Glomerular visceral epithelial cell (primary cell): Measurements from ENCODE around the gene ZCCHC17.
A peak's percentile ranks its signal among the peaks of the same experiment; 100 is the strongest.
"Not testable (repeated sequence)": the region's sequence is repeated elsewhere in the genome, so short reads cannot be mapped to it uniquely, and the experiment has no call there.

Experiments
- DNase-seq: peaks from one replicate; pipeline ENCODE4 v3.0.0-alpha.2; 2016; ENCODE audit errors: extremely low spot score

The ZCCHC17 gene, protein sequence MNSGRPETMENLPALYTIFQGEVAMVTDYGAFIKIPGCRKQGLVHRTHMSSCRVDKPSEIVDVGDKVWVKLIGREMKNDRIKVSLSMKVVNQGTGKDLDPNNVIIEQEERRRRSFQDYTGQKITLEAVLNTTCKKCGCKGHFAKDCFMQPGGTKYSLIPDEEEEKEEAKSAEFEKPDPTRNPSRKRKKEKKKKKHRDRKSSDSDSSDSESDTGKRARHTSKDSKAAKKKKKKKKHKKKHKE

GRCh38 chr1:31296486-31297276 is at the start of gene ZCCHC17, which contains the start of gene SNRNP40:
ZCCHC17 (plus strand) TSS chr1:31297032; CDS start chr1:31310099, 13,067 bp downstream.
SNRNP40 (minus strand) TSS chr1:31296788; CDS start chr1:31296751, 37 bp downstream.
- DNase-seq: peak; percentile 98

- no peak for DNase-seq
Observed at GRCh38 chr1:31248276-31248675, 48.6 kb upstream of the ZCCHC17 start.

- no peak for DNase-seq
Observed at GRCh38 chr1:31249854-31250253, 47.0 kb upstream of the ZCCHC17 start.

GRCh38 chr1:31257213-31257612 is 39.6 kb upstream of the ZCCHC17 start:
- no peak for DNase-seq

GRCh38 chr1:31258581-31258980 is 38.3 kb upstream of the ZCCHC17 start:
- DNase-seq: no peak

GRCh38 chr1:31259746-31260145 is 37.1 kb upstream of the ZCCHC17 start:
- DNase-seq: no peak

GRCh38 chr1:31261916-31262315 is 34.9 kb upstream of the ZCCHC17 start:
- no peak for DNase-seq

DNA sequence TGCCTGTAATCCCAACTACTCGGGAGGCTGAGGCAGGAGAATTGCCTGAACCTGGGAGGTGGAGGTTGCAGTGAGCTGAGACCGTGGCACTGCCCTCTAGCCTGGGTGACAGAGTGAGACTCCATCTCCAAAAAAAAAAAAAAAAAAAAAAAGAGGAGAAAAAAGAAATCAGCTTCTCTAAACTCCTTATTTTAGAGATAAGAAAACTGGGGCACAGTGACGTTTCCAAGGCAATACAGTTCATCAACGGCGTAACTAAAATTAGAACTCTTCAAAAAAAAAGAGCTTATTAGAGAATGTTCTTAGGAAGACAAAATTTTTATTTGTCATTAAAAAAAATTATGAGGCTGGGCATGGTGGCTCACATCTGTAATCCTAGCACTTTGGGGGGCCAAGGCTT is 34.4 kb upstream of the ZCCHC17 start:
- DNase-seq: not testable (repeated sequence)

DNA sequence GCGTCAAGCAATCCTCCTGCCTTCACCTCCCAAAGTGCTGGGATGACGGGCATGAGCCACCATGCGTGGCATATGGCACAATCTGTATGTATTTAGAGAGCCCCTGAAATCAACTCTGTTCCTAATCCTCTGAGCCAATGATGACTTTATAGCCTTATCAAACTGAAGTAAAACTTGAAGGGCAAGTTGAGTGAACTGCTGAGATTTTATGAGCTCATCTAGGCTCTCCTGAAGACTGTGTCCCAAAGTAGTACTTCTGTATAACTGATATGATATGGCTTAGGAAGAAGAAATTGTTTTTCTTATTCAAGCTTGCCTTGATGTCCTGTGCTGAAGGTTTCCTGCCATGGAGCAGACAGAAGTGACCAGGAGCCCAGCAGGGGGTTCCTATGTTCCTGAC is 33.4 kb upstream of the ZCCHC17 start:
- DNase-seq: no peak

DNA sequence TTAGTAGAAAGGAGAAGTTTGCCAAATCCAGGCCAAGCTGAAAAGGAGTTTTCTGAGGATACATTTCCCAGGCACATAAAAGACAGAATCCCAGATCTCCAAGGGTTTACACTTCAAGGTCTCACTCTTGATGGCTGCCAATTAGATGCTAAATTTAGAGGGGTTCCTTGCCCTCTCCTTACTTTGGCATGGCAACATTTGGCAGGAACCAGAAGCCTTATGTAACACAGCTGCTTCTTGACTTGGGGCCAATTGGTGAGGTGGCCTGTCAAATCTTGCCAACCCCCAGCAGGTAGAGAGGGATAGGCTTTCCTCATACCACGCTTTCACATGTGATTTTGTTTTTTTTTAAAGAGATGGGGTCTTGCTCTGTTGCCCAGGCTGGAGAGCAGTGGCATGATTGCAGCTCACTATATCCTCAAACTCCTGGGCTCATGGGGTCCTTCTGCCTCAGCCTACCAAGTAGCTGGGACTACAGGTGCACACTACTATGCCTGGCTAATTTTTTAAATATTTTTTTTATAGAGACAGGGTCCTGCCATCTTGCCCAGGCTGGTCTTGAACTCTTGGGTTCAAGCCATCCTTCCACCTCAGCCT is 31.9 kb upstream of the ZCCHC17 start:
- no peak for DNase-seq

- DNase-seq: no peak
Observed at GRCh38 chr1:31266547-31266946, 30.3 kb upstream of the ZCCHC17 start.

DNA sequence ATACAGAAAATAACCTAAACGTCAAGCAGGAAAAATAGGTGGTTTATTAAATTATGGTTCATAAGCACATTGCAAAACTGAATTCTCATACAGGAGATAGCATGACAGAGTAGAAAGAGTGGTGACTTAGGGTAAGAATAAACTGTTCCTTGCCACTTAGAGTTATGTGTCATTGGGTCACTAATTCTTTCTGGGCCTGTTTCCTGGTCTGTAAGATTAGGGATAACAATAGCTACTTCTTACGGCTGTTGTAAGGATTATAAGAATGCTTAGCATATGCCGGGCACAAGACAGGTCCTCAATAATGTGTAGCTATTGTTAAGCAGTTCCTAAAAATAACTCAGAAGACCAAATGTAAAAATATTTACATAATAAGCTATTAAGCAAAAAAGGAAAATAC is 24.5 kb upstream of the ZCCHC17 start:
- DNase-seq: no peak

- no peak for DNase-seq
Observed at GRCh38 chr1:31273619-31274018, 23.2 kb upstream of the ZCCHC17 start.

DNA sequence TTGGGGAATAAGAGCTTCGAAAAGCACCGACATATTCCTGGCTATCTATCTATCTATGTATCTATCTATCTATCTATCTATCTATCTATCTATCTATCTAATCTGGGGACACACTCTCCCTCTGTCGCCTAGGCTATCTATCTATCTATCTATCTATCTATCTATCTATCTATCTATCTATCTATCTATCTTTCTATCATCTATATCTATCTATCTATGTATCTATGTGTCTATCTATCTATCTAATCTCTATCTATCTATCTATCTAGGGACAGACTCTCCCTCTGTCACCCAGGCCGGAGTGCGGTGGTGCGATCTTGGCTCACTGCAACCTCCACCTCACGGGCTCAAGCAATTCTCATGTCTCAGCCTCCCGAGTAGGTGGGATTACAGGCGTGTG is 14.4 kb upstream of the ZCCHC17 start:
- DNase-seq: not testable (repeated sequence)

DNA sequence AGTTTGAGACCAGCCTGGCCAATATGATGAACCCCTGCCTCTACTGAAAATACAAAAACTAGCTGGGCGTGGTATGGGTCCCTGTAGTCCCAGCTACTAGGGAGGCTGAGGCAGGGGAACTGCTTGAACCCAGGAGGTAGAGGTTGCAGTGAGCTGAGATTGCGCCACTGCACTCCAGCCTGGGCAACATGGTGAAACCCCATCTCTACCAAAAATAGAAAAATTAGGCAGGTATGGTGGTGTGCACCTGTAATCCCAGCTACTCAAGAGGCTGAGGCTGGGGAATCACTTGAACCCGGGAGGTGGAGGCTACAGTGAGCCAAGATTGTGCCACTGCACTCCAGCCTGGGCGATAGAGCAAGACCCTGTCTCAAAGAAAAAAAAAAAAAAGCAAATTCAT is 9.0 kb upstream of the ZCCHC17 start:
- not testable (repeated sequence) for DNase-seq

DNA sequence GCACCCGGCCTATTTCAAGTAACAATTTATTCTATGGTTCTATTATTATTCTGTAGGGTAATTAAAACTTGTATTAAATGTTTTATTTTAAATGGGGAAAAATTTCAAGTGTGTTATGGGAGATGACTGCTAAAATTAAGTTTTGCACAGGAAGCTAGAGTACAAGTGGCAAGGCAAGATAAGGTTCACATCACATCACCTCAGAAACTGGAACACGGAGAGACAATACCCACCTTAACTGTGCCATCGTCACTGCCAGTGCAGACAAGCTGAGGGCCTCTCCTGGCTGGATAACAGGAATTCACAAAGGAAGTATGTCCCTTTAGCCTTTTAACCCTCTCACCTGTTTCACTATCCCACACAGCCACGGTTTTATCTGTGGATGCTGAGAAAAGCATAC is 7.8 kb upstream of the ZCCHC17 start:
- DNase-seq: no peak

DNA sequence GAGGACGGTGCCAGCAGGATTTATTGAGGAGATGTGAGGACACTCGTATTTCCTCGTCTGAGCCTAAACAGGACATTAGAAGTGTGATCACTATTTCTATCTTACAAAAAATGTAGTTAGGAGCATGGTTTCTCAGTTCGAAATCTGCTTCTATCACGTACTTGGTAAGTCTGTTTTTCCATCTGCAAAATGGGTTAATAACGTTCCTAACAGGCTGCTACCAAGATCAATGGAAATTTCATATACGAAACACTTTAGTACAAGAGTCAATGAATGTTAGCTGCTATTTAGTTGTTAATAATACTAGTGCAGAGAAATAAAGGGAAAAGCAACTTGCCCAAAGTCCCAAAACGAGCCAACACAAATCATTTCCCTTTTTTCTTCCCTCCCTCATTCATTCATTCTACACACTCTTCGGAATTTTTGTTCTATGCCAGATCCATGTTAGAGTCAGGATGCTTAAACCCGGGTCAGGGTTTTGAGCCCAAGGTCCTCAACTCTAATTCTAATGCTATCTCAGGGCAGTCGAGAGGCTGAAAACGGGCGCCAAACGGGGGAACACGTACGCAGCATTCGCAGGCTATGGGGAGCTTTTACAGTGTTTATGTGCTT is 852 bp upstream of the ZCCHC17 start:
- no peak for DNase-seq

- DNase-seq: no peak
Observed at GRCh38 chr1:31297277-31298247, 730 bp downstream of the ZCCHC17 start.

DNA sequence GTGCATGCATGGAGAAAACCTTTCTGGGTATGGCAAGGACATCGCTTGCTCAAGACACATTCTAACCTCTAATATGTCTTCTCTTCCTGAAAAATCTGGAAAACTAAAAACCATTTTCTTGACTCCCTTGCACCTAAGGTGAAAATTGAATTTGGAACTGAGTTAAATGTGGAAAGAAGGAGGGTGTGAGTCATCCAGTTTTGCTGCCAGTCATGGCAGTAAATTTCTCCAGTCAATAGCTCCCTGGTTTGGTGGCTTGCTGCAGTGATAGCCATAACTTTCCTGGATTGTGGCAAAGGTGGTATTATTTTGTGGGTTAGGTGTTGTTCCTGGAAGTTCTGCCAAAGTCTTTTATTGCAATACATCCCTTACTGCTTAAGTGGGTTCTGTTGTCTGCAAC is 2.5 kb downstream of the ZCCHC17 start:
- no peak for DNase-seq

DNA sequence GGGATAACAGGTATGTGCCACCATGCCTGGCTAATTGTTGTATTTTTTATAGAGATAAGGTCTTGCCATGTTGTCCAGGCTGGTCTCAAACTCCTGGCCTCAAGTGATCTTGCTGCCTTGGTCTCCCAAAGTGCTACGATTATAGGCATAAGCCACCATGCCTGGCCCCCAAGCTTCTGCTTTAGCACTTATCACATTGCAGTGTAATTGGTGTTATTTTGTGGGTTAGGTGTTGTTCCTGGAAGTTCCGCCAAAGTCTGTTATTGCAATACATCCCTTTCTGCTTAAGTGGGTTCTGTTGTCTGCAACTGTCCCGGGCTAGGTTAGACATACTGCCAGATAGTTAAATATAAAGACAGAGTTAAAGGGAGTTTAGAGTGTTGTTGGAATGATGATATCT is 3.4 kb downstream of the ZCCHC17 start:
- DNase-seq: no peak
